AG10803 (cell line): ENCODE results near the gene APOA1.

ENCODE experiments used
- DNase-seq: peaks from one replicate; pipeline ENCODE4 v3.0.0; 2010; ENCODE audit warnings: low read depth
- H3K4me3 ChIP-seq: 2 replicates; pipeline ENCODE4 v1.5.1; 2011; ENCODE audit warnings: mild to moderate bottlenecking, low read length, control low read depth
- CTCF ChIP-seq: conservative IDR thresholded peaks from 2 replicates; pipeline ENCODE4 v1.5.1; 2011; ENCODE audit warnings: mild to moderate bottlenecking, low read length, control low read depth, inconsistent platforms

The APOA1 gene

GRCh38 chr11:116814502-116814901 is 22.9 kb downstream of the APOA1 start:
- no peak overlapping the region for H3K4me3 ChIP-seq
- TF ChIP-seq CTCF, result no peak
- DNase-seq, result no peak

GRCh38 chr11:116813781-116814471 is 23.5 kb downstream of the APOA1 start:
- no peak overlapping the region for H3K4me3 ChIP-seq
- DNase-seq, result no peak
- no peak for TF ChIP-seq CTCF

GRCh38 chr11:116813170-116813569 is 24.3 kb downstream of the APOA1 start:
- DNase-seq, result no peak
- no peak overlapping the region for H3K4me3 ChIP-seq

GRCh38 chr11:116812109-116812508 is 25.3 kb downstream of the APOA1 start:
- no peak for DNase-seq
- H3K4me3 ChIP-seq, result no peak overlapping the region
- no peak for TF ChIP-seq CTCF

More at GRCh38 chr11:116813170-116813569, 24.3 kb downstream of the APOA1 start:
- no peak for TF ChIP-seq CTCF

- DNase-seq, result no peak
- H3K4me3 ChIP-seq, result no peak overlapping the region
- no peak for TF ChIP-seq CTCF
Observed at GRCh38 chr11:116811194-116811593, 26.2 kb downstream of the APOA1 start.

GRCh38 chr11:116808262-116809175 is 28.9 kb downstream of the APOA1 start:
- no peak overlapping the region for H3K4me3 ChIP-seq
- TF ChIP-seq CTCF, result no peak
- peak; percentile 47 for DNase-seq
